ENCODE results near the gene TPRX1.

TPRX1 gene

DNA sequence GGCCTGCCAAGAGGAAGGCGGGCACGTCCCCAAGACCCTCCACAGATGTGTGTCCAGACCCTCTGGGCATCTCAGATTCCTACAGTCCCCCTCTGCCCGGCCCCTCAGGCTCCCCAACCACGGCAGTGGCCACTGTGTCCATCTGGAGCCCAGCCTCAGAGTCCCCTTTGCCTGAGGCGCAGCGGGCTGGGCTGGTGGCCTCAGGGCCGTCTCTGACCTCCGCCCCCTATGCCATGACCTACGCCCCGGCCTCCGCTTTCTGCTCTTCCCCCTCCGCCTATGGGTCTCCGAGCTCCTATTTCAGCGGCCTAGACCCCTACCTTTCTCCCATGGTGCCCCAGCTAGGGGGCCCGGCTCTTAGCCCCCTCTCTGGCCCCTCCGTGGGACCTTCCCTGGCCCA lies 35.1 kb upstream of the TPRX1 start:
- TF ChIP-seq, protein P1, sequence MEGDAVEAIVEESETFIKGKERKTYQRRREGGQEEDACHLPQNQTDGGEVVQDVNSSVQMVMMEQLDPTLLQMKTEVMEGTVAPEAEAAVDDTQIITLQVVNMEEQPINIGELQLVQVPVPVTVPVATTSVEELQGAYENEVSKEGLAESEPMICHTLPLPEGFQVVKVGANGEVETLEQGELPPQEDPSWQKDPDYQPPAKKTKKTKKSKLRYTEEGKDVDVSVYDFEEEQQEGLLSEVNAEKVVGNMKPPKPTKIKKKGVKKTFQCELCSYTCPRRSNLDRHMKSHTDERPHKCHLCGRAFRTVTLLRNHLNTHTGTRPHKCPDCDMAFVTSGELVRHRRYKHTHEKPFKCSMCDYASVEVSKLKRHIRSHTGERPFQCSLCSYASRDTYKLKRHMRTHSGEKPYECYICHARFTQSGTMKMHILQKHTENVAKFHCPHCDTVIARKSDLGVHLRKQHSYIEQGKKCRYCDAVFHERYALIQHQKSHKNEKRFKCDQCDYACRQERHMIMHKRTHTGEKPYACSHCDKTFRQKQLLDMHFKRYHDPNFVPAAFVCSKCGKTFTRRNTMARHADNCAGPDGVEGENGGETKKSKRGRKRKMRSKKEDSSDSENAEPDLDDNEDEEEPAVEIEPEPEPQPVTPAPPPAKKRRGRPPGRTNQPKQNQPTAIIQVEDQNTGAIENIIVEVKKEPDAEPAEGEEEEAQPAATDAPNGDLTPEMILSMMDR (IDR thresholded peaks at IDR 0.05; ENCODE audit: insufficient read depth, low read length, poor library complexity, severe bottlenecking), result no peak
- no peaks in the 10 kb centered on the region; the same call in 1 of the 2 replicates for H3K27me3 ChIP-seq (replicated peaks; ENCODE audit: control insufficient read depth, insufficient read depth, low read length)
- H3K36me3 ChIP-seq (ENCODE audit: control insufficient read depth, insufficient read depth, low read length), result no peaks in the 10 kb centered on the region
- DNase-seq (ENCODE audit: extremely low read depth, insufficient read length), result no peak
- H3K4me3 ChIP-seq (replicated peaks; ENCODE audit: low read depth, low read length), result no peak overlapping the region

DNA sequence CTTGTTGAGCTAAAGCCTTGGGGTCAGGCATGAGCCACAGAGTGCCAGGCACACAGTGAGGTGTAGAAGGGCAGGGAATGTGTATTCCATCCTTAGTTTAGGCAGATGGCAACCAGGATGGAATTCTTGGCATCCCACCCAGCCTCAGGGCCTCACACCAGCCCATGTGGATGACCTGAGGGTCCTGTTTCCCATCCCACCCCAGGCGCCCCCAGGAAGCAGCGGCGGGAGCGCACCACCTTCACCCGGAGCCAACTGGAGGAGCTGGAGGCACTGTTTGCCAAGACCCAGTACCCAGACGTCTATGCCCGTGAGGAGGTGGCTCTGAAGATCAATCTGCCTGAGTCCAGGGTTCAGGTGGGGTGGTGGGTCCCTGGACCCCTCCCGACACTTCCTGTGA lies 31.7 kb upstream of the TPRX1 start:
- Histone ChIP-seq H3K27me3 (replicated peaks; ENCODE audit: control insufficient read depth, insufficient read depth, low read length) (no peaks in the 10 kb centered on the region), H3K36me3 (ENCODE audit: control insufficient read depth, insufficient read depth, low read length) (no peaks in the 10 kb centered on the region), H3K4me3 (replicated peaks; ENCODE audit: low read depth, low read length) (no peak overlapping the region)
- TF ChIP-seq, protein P1 (IDR thresholded peaks at IDR 0.05; ENCODE audit: insufficient read depth, low read length, poor library complexity, severe bottlenecking), result no peak
- no peak for DNase-seq (ENCODE audit: extremely low read depth, insufficient read length)

DNA sequence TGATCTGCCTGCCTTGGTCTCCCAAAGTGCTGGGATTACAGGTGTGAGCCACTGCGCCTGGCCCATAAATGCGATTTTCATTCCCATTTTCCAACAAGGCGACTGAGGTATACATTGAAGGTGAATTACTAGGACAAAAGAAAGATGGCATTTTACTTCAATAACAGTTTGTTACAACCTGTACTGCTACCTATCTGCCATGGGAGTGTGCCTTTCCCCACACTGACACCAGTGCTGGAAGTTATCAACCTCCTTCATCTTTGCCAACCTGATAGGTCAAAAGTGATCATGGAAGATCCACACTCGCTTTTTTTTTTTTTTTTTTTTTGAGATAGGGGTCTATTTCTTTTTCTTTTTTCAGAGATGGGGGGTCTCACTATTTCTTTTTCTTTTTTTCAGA lies 28.4 kb upstream of the TPRX1 start:
- Histone ChIP-seq H3K4me3 (replicated peaks; ENCODE audit: low read depth, low read length) (no peak overlapping the region), H3K36me3 (ENCODE audit: control insufficient read depth, insufficient read depth, low read length) (no peaks in the 10 kb centered on the region), H3K27me3 (replicated peaks; ENCODE audit: control insufficient read depth, insufficient read depth, low read length) (no peaks in the 10 kb centered on the region)
- TF ChIP-seq, protein P1 (IDR thresholded peaks at IDR 0.05; ENCODE audit: insufficient read depth, low read length, poor library complexity, severe bottlenecking), result no peak
- no peak for DNase-seq (ENCODE audit: extremely low read depth, insufficient read length)

DNA sequence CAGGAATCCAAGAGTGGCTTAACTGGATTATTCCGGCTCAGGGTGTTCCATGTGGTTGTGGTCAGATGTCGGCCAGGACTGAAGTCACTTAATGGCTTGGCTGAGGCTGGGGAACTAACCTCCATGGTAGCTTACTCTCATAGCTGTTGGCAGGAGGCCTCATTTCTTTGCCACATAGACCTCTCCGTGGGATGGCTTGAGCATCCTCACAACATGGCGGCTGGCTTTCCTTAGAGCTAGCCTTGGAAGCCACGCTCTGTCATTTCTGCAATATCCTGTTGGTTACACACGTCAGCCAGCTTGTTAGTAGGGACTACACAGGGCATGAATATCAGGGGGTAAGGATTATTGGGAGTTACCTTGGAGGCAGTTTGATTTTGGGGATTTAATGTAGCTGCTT lies 22.4 kb upstream of the TPRX1 start:
- Histone ChIP-seq H3K36me3 (ENCODE audit: control insufficient read depth, insufficient read depth, low read length) (no peaks in the 10 kb centered on the region), H3K4me3 (replicated peaks; ENCODE audit: low read depth, low read length) (no peak overlapping the region), H3K27me3 (replicated peaks; ENCODE audit: control insufficient read depth, insufficient read depth, low read length) (peaks cover 2% of the 10 kb centered on the region)
- DNase-seq (ENCODE audit: extremely low read depth, insufficient read length), result no peak
- TF ChIP-seq, protein P1 (IDR thresholded peaks at IDR 0.05; ENCODE audit: insufficient read depth, low read length, poor library complexity, severe bottlenecking), result no peak

DNA sequence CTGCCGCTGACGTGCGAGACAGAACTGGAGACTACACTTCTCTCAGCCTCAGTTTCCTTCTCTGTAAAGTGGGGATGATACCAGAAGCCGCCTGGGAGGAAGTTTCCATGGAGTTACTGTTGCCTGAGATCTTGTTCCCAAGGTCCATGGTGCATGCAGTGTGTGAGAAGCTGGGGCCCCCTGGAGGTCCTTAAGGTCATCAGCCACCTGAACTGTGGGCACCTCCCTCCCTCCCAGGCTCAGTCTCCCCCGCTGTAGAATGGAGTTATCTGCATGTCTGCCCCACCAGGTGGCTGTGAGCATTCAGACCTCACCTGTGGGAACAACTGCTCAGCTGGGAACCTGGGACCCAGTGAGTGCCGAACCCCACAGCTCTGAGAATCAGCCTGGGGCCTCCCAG lies 20.0 kb upstream of the TPRX1 start:
- Histone ChIP-seq H3K36me3 (ENCODE audit: control insufficient read depth, insufficient read depth, low read length) (no peaks in the 10 kb centered on the region), H3K27me3 (replicated peaks; ENCODE audit: control insufficient read depth, insufficient read depth, low read length) (peaks cover 3% of the 10 kb centered on the region), H3K4me3 (replicated peaks; ENCODE audit: low read depth, low read length) (no peak overlapping the region)
- no peak for DNase-seq (ENCODE audit: extremely low read depth, insufficient read length)
- TF ChIP-seq, protein P1 (IDR thresholded peaks at IDR 0.05; ENCODE audit: insufficient read depth, low read length, poor library complexity, severe bottlenecking), result peak; percentile 16

DNA sequence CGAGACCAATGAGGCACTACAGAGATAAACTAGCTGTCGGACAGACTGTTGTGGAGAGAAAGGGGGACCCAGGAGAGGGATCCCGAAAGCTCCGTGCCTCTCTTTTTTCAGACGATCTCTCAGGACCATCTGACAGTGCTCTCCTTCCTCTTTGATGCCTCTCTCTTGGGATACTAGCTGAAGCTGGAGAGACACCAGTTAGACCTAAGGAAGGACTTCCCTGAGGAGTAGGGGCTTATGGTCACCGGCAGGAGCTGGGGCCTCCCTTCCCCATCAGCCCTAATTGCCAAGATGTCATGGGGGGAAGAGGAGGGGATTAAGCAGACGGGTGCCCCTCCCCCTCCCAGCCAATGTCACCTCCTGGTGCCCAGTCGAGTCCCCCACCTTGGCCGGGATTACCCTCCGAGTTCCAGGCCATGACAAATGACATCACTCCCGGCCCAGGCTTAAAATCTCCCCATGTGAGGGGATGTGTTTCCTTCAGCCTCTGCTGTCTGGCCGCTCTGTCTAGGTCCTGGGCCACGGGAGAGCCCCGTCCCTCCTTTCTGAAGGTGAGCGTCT lies 17.2 kb upstream of the TPRX1 start, which contains the start of gene CRX:
Gene CRX (plus strand): TSS at position 478 of the 561 bp plus-strand sequence. CDS start 12,507 bp downstream, outside the sequence.
- H3K36me3 ChIP-seq (ENCODE audit: control insufficient read depth, insufficient read depth, low read length), result no peaks in the 10 kb centered on the region
- TF ChIP-seq, protein P1 (IDR thresholded peaks at IDR 0.05; ENCODE audit: insufficient read depth, low read length, poor library complexity, severe bottlenecking), result no peak
- no peak within 1 kb of the TSS for H3K4me3 ChIP-seq (replicated peaks; ENCODE audit: low read depth, low read length)
- H3K27me3 ChIP-seq (replicated peaks; ENCODE audit: control insufficient read depth, insufficient read depth, low read length), result peaks cover 3% of the 10 kb centered on the region
- no peak for DNase-seq (ENCODE audit: extremely low read depth, insufficient read length)

Measured in GM06990 (cell line).